NCI-H2196 treated with DMSO at 0.1 percent for 48 hours (cell line): ENCODE measurements around the gene HS3ST6.
"Not testable (repeated sequence)": the region's sequence is repeated elsewhere in the genome, so short reads cannot be mapped to it uniquely, and the experiment has no call there.

Experiments
- DNase-seq: peaks from one replicate; lab custom pipeline; 2025; ENCODE audit not compliant: unreplicated experiment; lab: John Stamatoyannopoulos, UW

Gene HS3ST6

DNA sequence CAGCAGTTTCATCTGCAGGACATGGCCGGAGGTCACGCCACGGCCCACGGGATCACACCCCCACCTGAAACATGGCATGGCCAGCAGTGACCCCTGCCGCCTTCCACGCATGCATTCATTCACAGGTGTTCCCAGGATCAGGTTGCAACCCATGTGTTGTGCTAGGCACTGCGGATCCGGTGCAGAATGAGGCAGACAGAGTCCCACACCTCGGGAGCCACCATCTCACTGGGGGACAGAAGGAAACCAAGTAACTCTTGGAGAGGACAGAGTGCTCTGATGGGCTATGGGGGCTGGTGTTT, 29.1 kb upstream of the HS3ST6 start:
- DNase-seq = no peak

GRCh38 chr16:1946495-1947368, 28.5 kb upstream of the HS3ST6 start:
- no peak for DNase-seq

- no peak for DNase-seq
Measured at GRCh38 chr16:1945559-1946391, 27.6 kb upstream of the HS3ST6 start.

DNA sequence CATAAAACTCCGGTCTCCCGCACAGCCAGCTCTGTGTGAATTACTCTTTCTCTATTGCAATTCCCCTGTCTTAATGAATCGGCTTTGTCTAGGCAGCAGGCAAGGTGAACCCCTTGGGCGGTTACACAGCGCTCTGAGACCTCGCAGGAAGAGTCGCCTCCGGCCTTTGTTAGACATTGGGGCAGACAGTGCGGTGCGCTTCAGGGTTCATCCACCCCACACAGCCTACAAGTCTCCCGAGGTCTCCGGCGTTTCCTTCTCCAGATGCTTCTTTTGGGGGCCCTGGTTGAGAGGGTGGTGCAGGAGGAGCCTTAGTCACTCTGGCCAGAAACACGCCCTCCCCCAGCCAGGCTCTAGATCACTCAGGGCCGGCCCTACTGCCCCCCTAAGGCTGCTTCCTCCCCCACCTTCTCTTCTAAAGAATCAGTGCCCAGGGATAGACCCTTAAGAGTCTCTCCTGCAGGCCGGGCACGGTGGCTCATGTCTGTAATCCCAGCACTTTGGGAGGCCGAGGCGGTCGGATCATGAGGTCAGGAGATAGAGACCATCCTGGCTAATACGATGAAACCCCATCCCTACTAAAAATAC, 26.5 kb upstream of the HS3ST6 start:
- no peak for DNase-seq

GRCh38 chr16:1942810-1943726, 24.9 kb upstream of the HS3ST6 start, which contains the start of gene MSRB1:
Gene MSRB1 (minus strand): TSS chr16:1943199. CDS start chr16:1943156, 43 bp downstream.
- peak; percentile 98 for DNase-seq

GRCh38 chr16:1942047-1942809, 24.0 kb upstream of the HS3ST6 start:
- DNase-seq = no peak

GRCh38 chr16:1941162-1942046, 23.2 kb upstream of the HS3ST6 start:
- DNase-seq = no peak

GRCh38 chr16:1940273-1941161, 22.3 kb upstream of the HS3ST6 start:
- no peak for DNase-seq

GRCh38 chr16:1939833-1940232, 21.6 kb upstream of the HS3ST6 start:
- not testable (repeated sequence) for DNase-seq

GRCh38 chr16:1938910-1939309, 20.7 kb upstream of the HS3ST6 start:
- no peak for DNase-seq

DNA sequence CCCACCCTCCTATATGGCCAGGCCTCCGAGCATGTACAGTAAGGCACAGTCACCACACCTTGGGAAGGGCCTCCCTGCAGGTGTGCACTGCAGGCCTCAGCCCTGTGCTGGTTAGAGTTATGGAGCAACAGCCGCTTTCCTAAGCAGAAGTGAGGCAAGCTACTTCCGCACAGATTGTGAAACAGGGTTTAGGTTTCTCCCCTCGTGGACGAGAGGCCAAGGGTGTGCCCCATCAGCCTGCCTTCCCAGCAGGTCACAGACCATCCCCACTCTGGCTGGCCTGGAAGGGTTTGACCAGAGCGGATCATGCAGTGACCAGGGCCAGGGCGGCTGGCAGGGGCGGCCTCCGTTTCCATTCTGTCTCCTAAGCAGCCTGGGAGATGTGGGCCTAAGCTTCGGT, 20.1 kb upstream of the HS3ST6 start:
- DNase-seq = no peak

- no peak for DNase-seq
Measured at GRCh38 chr16:1936945-1937479, 18.8 kb upstream of the HS3ST6 start.

GRCh38 chr16:1933097-1933661, 15.0 kb upstream of the HS3ST6 start:
- DNase-seq = no peak

GRCh38 chr16:1932050-1933028, 14.1 kb upstream of the HS3ST6 start:
- DNase-seq = peak; percentile 26

GRCh38 chr16:1930338-1930720, 12.1 kb upstream of the HS3ST6 start:
- DNase-seq = no peak
